Measurements from ENCODE around the gene KRT39. TPM values are rescaled to one million over a fixed set of nuclear protein-coding genes. Genes with fewer than 3 reads are reported as not detected.

The KRT39 gene
- total RNA-seq, 4 donors from 2014 or later: not detected

GRCh38 chr17:40997361-40997760 lies 30.6 kb upstream of the KRT39 start:
- Histone ChIP-seq H3K36me3 (no peaks in the 10 kb centered on the region), H3K27me3 (peaks cover 0 to 26% (median 0%) of the 10 kb centered on the region in 3 donors), H3K4me1 (no peaks in the 10 kb centered on the region), H3K27ac (no peak overlapping the region), H3K4me3 (no peak overlapping the region), H3K9me3 (no peaks in the 10 kb centered on the region)
- intact Hi-C loops (cut with DNase I; ENCODE audit: low total_unique reads) (no loop called here), in situ Hi-C loops (cut with MboI; ENCODE audit: low sequenced_read_pairs in 4 of 4) (no loop called here)
- ATAC-seq (no peak), DNase-seq (no peak)
- TF ChIP-seq POLR2A (IDR thresholded peaks at IDR 0.05): no peak

GRCh38 chr17:40996829-40997228 lies 30.1 kb upstream of the KRT39 start:
- no peak overlapping the region for H3K27ac ChIP-seq
- in situ Hi-C loops (cut with MboI; ENCODE audit: low sequenced_read_pairs in 4 of 4): no loop called here
- intact Hi-C loops (cut with DNase I; ENCODE audit: low total_unique reads): no loop called here
- DNase-seq (no peak), ATAC-seq (no peak)
- peaks cover 0 to 27% (median 0%) of the 10 kb centered on the region in 3 donors for H3K27me3 ChIP-seq
- no peaks in the 10 kb centered on the region for H3K36me3 ChIP-seq
- no peaks in the 10 kb centered on the region for H3K4me1 ChIP-seq
- H3K4me3 ChIP-seq: no peak overlapping the region
- no peaks in the 10 kb centered on the region for H3K9me3 ChIP-seq
- no peak for TF ChIP-seq POLR2A (IDR thresholded peaks at IDR 0.05)
- TF ChIP-seq, protein P1, sequence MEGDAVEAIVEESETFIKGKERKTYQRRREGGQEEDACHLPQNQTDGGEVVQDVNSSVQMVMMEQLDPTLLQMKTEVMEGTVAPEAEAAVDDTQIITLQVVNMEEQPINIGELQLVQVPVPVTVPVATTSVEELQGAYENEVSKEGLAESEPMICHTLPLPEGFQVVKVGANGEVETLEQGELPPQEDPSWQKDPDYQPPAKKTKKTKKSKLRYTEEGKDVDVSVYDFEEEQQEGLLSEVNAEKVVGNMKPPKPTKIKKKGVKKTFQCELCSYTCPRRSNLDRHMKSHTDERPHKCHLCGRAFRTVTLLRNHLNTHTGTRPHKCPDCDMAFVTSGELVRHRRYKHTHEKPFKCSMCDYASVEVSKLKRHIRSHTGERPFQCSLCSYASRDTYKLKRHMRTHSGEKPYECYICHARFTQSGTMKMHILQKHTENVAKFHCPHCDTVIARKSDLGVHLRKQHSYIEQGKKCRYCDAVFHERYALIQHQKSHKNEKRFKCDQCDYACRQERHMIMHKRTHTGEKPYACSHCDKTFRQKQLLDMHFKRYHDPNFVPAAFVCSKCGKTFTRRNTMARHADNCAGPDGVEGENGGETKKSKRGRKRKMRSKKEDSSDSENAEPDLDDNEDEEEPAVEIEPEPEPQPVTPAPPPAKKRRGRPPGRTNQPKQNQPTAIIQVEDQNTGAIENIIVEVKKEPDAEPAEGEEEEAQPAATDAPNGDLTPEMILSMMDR (IDR thresholded peaks at IDR 0.05 in 4 of 5, conservative IDR thresholded peaks at IDR 0.05 in 1 of 5): no peak

GRCh38 chr17:40995116-40995515 lies 28.4 kb upstream of the KRT39 start:
- Histone ChIP-seq H3K27ac (no peak overlapping the region), H3K4me3 (no peak overlapping the region), H3K9me3 (no peaks in the 10 kb centered on the region), H3K36me3 (no peaks in the 10 kb centered on the region), H3K4me1 (no peaks in the 10 kb centered on the region), H3K27me3 (peaks cover 0 to 19% (median 0%) of the 10 kb centered on the region in 3 donors)
- DNase-seq (no peak), ATAC-seq (no peak)
- in situ Hi-C loops (cut with MboI; ENCODE audit: low sequenced_read_pairs in 4 of 4): no loop called here
- TF ChIP-seq, protein P1 (IDR thresholded peaks at IDR 0.05 in 4 of 5, conservative IDR thresholded peaks at IDR 0.05 in 1 of 5): no peak
- no peak for TF ChIP-seq POLR2A (IDR thresholded peaks at IDR 0.05)
- intact Hi-C loops (cut with DNase I; ENCODE audit: low total_unique reads): no loop called here

DNA sequence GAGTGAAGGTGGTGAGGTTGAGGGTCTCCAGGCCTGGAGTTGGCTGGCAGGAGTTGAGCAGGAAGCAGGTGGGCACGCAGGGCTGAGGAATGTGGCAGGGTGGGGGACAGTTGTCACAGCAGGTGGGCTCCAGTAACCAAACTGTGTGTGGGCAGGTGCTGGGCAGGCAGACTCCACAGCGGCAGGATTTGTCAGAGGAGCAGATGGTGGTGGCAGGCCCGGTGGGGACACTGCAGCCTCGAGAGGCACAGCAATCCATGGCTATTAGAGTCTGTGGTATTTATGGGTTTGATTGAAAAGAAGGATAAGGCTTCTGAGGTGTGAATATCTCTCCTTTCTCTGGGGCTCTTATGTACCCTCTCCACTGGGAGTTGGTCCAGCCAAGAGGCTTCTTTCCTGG lies 27.1 kb upstream of the KRT39 start, which contains the start of gene KRTAP3-3:
Gene KRTAP3-3 (minus strand): TSS at position 326 of the 400 bp plus-strand sequence. CDS start 67 bp downstream, at position 259.
- no peaks in the 10 kb centered on the region for H3K36me3 ChIP-seq
- no peaks in the 10 kb centered on the region for H3K4me1 ChIP-seq
- H3K9me3 ChIP-seq: no peaks in the 10 kb centered on the region
- H3K27ac ChIP-seq: no peak within 1 kb of the TSS
- intact Hi-C loops (cut with DNase I; ENCODE audit: low total_unique reads) (no loop called here), in situ Hi-C loops (cut with MboI; ENCODE audit: low sequenced_read_pairs in 4 of 4) (no loop called here)
- DNase-seq (no peak), ATAC-seq (no peak)
- H3K27me3 ChIP-seq: peaks cover 0 to 19% (median 0%) of the 10 kb centered on the region in 3 donors
- no peak within 1 kb of the TSS for H3K4me3 ChIP-seq
- TF ChIP-seq POLR2A (IDR thresholded peaks at IDR 0.05): no peak
- TF ChIP-seq, protein P1 (IDR thresholded peaks at IDR 0.05 in 4 of 5, conservative IDR thresholded peaks at IDR 0.05 in 1 of 5): no peak

GRCh38 chr17:40993084-40993483 lies 26.3 kb upstream of the KRT39 start:
- no peak for DNase-seq

More at GRCh38 chr17:40993084-40993483, 26.3 kb upstream of the KRT39 start:
- no peak for ATAC-seq
- in situ Hi-C loops (cut with MboI; ENCODE audit: low sequenced_read_pairs in 4 of 4) (no loop called here), intact Hi-C loops (cut with DNase I; ENCODE audit: low total_unique reads) (no loop called here)
- Histone ChIP-seq H3K4me1 (no peaks in the 10 kb centered on the region), H3K27ac (no peak overlapping the region), H3K36me3 (no peaks in the 10 kb centered on the region), H3K9me3 (no peaks in the 10 kb centered on the region), H3K4me3 (no peak overlapping the region), H3K27me3 (peaks cover 0 to 19% (median 0%) of the 10 kb centered on the region in 3 donors)
- TF ChIP-seq, protein P1 (IDR thresholded peaks at IDR 0.05 in 4 of 5, conservative IDR thresholded peaks at IDR 0.05 in 1 of 5): no peak
- TF ChIP-seq POLR2A (IDR thresholded peaks at IDR 0.05): no peak
